Measurements from ENCODE around the gene RPS21.

GRCh38 chr20:62400541-62400940 lies 13.6 kb downstream of the RPS21 start:
- TF ChIP-seq CTCF (IDR thresholded peaks at IDR 0.05) (no peak), POLR2A (IDR thresholded peaks at IDR 0.05) (no peak)

Data from vagina (tissue), 2 donors.